PC-9 (cell line): Measurements from ENCODE around the gene SH3D21. TPM values are rescaled to one million over a fixed set of nuclear protein-coding genes. Genes with fewer than 3 reads are reported as not detected.

Source experiments
- BruUV-seq: library from RNA; stranded (reverse); fragments of 400-500 nt; replicated peaks from 2 replicates; lab custom pipeline; 2021; lab: Mats Ljungman, UMichigan
- CTCF ChIA-PET: fragments of 300-600 bp; sonication (Branson Sonifier 250); formaldehyde crosslinking; loops from one replicate; lab custom pipeline; 2022; ENCODE audit warnings: antibody characterized with exemption; lab: Charles Lee
- POLR2A ChIA-PET: fragments of 300-600 bp; sonication (Branson Sonifier 250); formaldehyde crosslinking; loops from one replicate; lab custom pipeline; 2022; ENCODE audit warnings: antibody characterized with exemption; ENCODE audit not compliant: unreplicated experiment; lab: Charles Lee
- DNase-seq, 2 experiments: peaks; one replicate each; pipeline versions ENCODE4 v3.0.0 to v3.0.0-alpha.2; 2015 to 2022; ENCODE audit warnings: mixed read lengths in 1 of 2
- H2AFZ ChIP-seq: fragments of 200-600 bp; sonication (generic); 2 replicates; pipeline ENCODE4 v1.8.1; 2017; ENCODE audit warnings: antibody characterized with exemption
- H3F3A ChIP-seq: fragments of 200-600 bp; sonication (generic); 2 replicates; pipeline ENCODE4 v1.8.1; 2017; ENCODE audit warnings: antibody characterized with exemption, mild to moderate bottlenecking, low read depth; ENCODE audit not compliant: insufficient read depth
- H3K27ac ChIP-seq: fragments of 200-600 bp; sonication (generic); 2 replicates; pipeline ENCODE4 v1.6.1; 2016; ENCODE audit warnings: mixed run types
- H3K27me3 ChIP-seq: fragments of 200-600 bp; sonication (generic); 2 replicates; pipeline ENCODE4 v1.6.1; 2016; ENCODE audit warnings: low read depth, mixed run types; ENCODE audit not compliant: insufficient read depth
- H3K36me3 ChIP-seq: fragments of 200-600 bp; sonication (generic); 2 replicates; pipeline ENCODE4 v1.6.1; 2016; ENCODE audit warnings: low read depth, mixed run types
- H3K4me1 ChIP-seq: fragments of 200-600 bp; sonication (generic); replicated peaks from 2 replicates; pipeline ENCODE4 v1.6.1; 2016; ENCODE audit warnings: mixed run types; ENCODE audit not compliant: insufficient read depth
- H3K4me2 ChIP-seq: fragments of 200-600 bp; sonication (generic); 2 replicates; pipeline ENCODE4 v1.6.1; 2017; ENCODE audit warnings: mixed run types
- H3K4me3 ChIP-seq: fragments of 200-600 bp; sonication (generic); 2 replicates; pipeline ENCODE4 v1.6.1; 2016; ENCODE audit warnings: mixed run types
- H3K79me2 ChIP-seq: fragments of 200-600 bp; sonication (generic); 2 replicates; pipeline ENCODE4 v1.6.1; 2017; ENCODE audit warnings: low read depth, mixed run types
- H3K9me2 ChIP-seq: fragments of 200-600 bp; sonication (generic); 2 replicates; pipeline ENCODE4 v1.8.1; 2017; ENCODE audit warnings: mild to moderate bottlenecking; ENCODE audit not compliant: insufficient read depth
- H3K9me3 ChIP-seq: fragments of 200-600 bp; sonication (generic); 2 replicates; pipeline ENCODE4 v1.8.1; 2016; ENCODE audit warnings: low read depth; ENCODE audit not compliant: insufficient read depth
- H4K20me1 ChIP-seq: fragments of 200-600 bp; sonication (generic); 2 replicates; pipeline ENCODE4 v1.8.1; 2017; ENCODE audit not compliant: insufficient read depth
- CTCF ChIP-seq: fragments of 200-600 bp; sonication (generic); conservative IDR thresholded peaks from 2 replicates; pipeline ENCODE4 v1.6.1; 2017; ENCODE audit warnings: mixed run types, antibody characterized with exemption, mild to moderate bottlenecking, moderate library complexity
- EZH2 ChIP-seq: fragments of 200-600 bp; sonication (generic); IDR thresholded peaks from 2 replicates; pipeline ENCODE4 v1.8.0; 2017; ENCODE audit warnings: antibody characterized with exemption, low read depth
- intact Hi-C: fragments of 100-400 bp; cut with micrococcal nuclease; formaldehyde crosslinking; loops from one replicate; pipeline ENCODE4 v1.10.0; 2022; ENCODE audit not compliant: unreplicated experiment
- total RNA-seq: library from RNA; stranded (reverse); gene quantifications from 2 replicates; pipeline ENCODE4 v1.2.3, GENCODE V29; 2021

SH3D21 gene
- total RNA-seq, 1 experiment from 2014 or later, result 18.3 TPM

GRCh38 chr1:36354486-36354885 is 48.3 kb downstream of the SH3D21 start:
- BruUV-seq, result no TSS peak
- CTCF ChIA-PET, result no interaction called here
- Histone ChIP-seq H3K4me3 (no peak overlapping the region), H3K36me3 (peaks cover 15% of the 10 kb centered on the region), H3K9me3 (no peaks in the 10 kb centered on the region), H2AFZ (no peak overlapping the region), H4K20me1 (no peaks in the 10 kb centered on the region; the same call in 1 of the 2 replicates), H3K27me3 (no peaks in the 10 kb centered on the region), H3K4me2 (no peak overlapping the region), H3K27ac (peak overlapping the region; percentile 97; the same call in 1 of the 2 replicates), H3K79me2 (peaks cover 13% of the 10 kb centered on the region; the same call in 1 of the 2 replicates), H3F3A (peaks cover 54% of the 10 kb centered on the region), H3K9me2 (no peaks in the 10 kb centered on the region), H3K4me1 (peaks cover 61% of the 10 kb centered on the region)
- DNase-seq, result no peak
- intact Hi-C loops, result loop anchor here (10.0 kb wide), 1 partner anchor 1340 kb away; the partner anchor contains the start of gene CDCA8
- POLR2A ChIA-PET, result no interaction called here
- TF ChIP-seq EZH2, result no peak
- TF ChIP-seq CTCF, result no peak

GRCh38 chr1:36355811-36356210 is 49.6 kb downstream of the SH3D21 start:
- peaks cover 59% of the 10 kb centered on the region for H3K4me1 ChIP-seq
- H3F3A ChIP-seq, result peaks cover 57% of the 10 kb centered on the region
- no peaks in the 10 kb centered on the region for H3K9me3 ChIP-seq
- H3K9me2 ChIP-seq, result no peaks in the 10 kb centered on the region
- H3K27me3 ChIP-seq, result no peaks in the 10 kb centered on the region
- intact Hi-C loops, result loop anchor here (10.0 kb wide), 1 partner anchor 1339 kb away; the partner anchor contains the start of gene CDCA8
- no peaks in the 10 kb centered on the region; the same call in 1 of the 2 replicates for H4K20me1 ChIP-seq
- no peak for TF ChIP-seq EZH2
- TF ChIP-seq CTCF, result no peak
- CTCF ChIA-PET, result no interaction called here
- no TSS peak for BruUV-seq
- H3K4me2 ChIP-seq, result no peak overlapping the region
- H2AFZ ChIP-seq, result no peak overlapping the region
- POLR2A ChIA-PET, result interaction anchor here (0.5 kb wide), 1 partner anchor 47 kb away, joined by 4 read pairs; no protein-coding TSS in a partner anchor
- H3K4me3 ChIP-seq, result no peak overlapping the region
- H3K27ac ChIP-seq, result no peak overlapping the region
- peaks cover 15% of the 10 kb centered on the region for H3K36me3 ChIP-seq
- DNase-seq, result no peak
- peaks cover 14% of the 10 kb centered on the region; the same call in 1 of the 2 replicates for H3K79me2 ChIP-seq

GRCh38 chr1:36358514-36359084 is 52.4 kb downstream of the SH3D21 start:
- Histone ChIP-seq H2AFZ (no peak overlapping the region), H3K4me2 (no peak overlapping the region), H3K9me3 (no peaks in the 10 kb centered on the region), H3K27ac (no peak overlapping the region), H3K4me3 (no peak overlapping the region), H3K36me3 (peaks cover 20% of the 10 kb centered on the region; the same call in 1 of the 2 replicates), H3K79me2 (peaks cover 21% of the 10 kb centered on the region; the same call in 1 of the 2 replicates), H3K27me3 (no peaks in the 10 kb centered on the region), H3K4me1 (peaks cover 32% of the 10 kb centered on the region), H3K9me2 (no peaks in the 10 kb centered on the region), H3F3A (peaks cover 44% of the 10 kb centered on the region), H4K20me1 (peaks cover 3% of the 10 kb centered on the region)
- intact Hi-C loops, result loop anchor here (10.0 kb wide), 1 partner anchor 1336 kb away; the partner anchor contains the start of gene CDCA8
- CTCF ChIA-PET, result no interaction called here
- TF ChIP-seq EZH2 (no peak), CTCF (no peak)
- no TSS peak for BruUV-seq
- POLR2A ChIA-PET, result no interaction called here
- no peak for DNase-seq
